GM18517 (cell line): ENCODE results near the gene FAM161B.
"Not testable (repeated sequence)": the region's sequence is repeated elsewhere in the genome, so short reads cannot be mapped to it uniquely, and the experiment has no call there.

Experiments used
- ATAC-seq: cut with Tn5 transposase; IDR thresholded peaks from one replicate; pipeline ENCODE4 v1.9.1; 2021; ENCODE audit warnings: mild to moderate bottlenecking, moderate library complexity; ENCODE audit not compliant: unreplicated experiment

Gene FAM161B

DNA sequence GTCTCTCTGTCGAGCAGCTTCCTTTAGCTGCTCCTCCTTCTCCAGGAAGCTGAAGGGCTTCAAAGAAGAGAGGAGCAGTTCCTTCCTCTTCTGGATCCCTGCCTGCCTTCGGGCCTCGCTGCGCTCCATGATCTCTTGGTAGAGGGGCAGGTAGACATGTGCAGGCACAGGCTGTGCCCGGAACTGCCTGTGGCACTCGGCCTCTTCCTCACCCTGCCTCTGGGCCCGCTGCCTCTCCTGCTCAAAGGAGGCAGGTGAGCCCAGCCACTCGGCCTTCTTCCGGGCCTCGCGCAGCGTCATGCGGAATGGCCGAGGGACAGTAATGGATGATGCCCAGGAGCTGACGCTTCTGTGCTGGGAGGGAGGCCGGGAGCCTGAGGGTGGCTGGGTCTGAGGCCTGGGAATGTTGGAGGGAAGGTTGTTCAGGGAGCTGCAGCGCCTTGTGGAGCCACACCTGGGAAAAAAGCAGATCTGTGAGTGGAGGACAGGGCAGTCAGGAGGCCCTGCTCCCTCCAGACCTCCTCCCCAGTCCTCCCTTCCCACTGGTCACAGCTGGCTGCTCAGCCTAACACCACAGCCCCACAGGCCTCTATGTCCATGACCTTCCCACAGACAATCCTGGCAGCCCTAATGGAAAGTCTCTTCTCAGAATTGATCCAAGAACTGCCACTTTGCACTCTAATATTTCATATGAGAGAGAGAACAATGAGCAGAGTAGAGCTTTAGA, 5.3 kb downstream of the FAM161B start:
- ATAC-seq: no peak

DNA sequence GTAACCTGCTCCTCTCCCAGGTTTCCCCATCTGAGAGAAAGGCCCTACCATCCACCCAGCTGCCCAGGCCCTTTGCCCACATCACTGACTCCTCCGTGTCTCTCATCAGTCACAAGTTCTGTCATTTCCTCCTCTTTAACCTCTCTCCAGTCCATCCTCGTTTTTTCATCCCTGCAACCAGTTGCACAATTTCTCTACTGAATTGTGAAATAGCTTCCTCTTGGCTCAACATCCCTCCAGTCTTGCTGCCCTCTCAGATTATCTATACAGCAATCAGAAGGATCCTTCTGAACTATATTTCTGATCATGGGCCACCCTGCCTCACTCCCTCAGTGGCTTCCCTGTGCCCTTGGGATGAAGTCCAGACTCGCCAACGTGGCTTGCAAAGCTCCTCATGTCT, 6.8 kb downstream of the FAM161B start:
- ATAC-seq: no peak

DNA sequence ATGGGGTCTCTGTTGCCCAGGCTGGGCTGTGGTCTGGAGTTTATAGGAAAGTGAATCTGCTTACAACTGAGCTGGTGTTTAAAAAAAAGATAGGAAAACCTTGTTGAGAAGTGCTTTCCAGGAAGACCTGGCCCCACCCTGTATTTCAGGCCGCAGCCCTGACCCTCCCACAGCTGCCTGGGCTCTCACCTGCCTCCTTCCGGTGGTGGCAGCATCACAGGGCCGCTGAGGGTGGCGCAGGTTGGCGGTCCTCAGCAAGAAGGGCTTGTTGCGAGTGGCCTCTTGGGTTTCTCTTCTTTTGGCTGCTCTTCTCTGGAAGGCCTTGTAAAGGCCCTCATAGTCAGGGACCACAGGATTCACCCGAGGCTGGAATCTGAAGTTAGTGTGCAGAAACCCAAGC, 7.7 kb downstream of the FAM161B start:
- no peak for ATAC-seq

DNA sequence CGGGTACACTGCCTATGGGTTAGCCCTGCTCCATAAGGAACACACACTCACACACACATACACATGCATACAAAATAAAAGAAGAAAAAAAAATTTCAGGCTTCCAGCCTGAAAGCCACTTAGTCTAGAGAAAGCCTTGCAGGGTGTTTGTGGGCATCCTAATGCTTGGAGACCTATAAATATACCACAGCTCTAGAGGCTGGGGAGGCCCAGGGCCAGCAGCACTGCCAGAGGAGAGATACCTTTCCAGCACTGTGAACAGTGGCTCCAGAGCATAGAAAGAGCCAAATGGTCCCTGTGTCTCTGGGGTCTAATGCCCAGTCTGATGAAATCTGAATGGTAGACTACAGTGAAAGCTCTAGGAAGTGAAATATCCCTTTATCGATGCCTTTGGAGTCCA, 12.9 kb downstream of the FAM161B start:
- ATAC-seq: no peak

DNA sequence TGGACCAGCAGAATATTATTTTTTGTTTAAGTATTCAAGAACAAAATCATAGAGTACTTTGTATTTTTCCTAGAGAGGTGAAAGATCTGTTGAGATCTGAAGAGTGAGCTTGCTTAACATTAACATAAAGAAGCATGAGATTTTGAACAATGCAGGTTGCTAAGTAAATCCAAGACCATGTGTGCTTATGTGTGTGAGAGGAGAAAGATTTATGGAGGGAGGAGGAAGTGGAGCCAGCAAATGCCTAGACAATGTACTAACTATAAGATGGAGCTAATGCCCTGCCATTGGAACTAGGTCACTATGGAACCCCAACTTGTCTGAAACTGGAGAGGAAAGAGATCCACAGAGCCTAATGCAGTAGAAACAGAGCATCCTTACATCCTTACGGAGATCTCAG, 13.3 kb downstream of the FAM161B start:
- ATAC-seq: no peak

DNA sequence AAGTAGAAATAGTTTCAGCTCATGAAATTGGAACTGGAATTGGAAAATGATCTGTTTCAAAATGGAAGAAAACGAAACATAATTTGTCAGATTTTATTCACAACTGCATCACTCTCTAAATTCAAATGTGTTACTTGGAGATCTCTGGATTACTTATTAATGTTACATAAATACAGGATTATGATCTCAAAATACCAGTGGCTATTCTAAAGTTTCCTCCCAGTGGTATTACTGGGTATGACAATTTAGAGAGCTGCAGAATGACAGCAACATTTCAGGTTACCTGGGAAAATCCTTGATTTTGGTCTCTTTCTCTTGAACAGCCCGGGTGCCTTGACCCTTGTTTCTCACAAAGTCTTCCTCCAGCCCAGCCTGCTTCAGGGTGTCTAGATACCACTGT, 14.2 kb downstream of the FAM161B start:
- no peak for ATAC-seq

DNA sequence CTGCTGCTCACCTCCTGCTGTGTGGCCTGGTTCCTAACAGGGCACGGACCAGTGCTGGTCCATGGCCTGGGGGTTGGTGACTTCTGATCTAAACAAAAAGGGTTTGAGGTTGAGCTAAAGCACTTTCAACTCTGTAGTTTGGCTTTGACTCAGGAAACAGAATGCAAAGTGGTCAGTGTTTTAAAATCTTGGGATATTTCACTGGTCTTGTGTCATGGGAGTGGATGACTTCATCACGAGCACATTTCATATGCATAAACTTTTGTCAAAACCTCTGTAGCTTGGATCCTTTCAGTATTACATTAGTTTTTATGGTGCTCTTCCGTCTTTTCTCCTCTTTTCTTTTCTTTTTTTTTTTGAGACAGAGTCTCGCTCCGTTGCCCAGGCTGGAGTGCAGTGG, 25.6 kb downstream of the FAM161B start:
- no peak for ATAC-seq

DNA sequence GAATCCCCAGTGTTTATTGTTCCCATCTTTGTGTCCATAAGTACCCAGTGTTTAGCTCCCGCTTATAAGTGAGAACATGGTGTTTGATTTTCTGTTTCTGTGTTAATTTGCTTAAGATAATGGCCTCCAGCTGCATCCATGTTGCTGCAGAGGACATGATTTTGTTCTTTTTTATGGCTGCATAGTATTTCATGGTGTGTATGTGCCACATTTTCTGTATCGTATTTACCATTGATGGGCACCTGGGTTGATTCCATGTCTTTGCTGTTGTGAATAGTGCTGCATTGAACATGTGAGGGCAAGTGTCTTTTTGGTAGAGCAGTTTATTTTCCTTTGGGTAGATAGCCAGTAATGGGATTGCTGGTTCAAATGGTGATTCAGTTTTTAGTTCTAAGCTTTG, 30.4 kb downstream of the FAM161B start:
- not testable (repeated sequence) for ATAC-seq

DNA sequence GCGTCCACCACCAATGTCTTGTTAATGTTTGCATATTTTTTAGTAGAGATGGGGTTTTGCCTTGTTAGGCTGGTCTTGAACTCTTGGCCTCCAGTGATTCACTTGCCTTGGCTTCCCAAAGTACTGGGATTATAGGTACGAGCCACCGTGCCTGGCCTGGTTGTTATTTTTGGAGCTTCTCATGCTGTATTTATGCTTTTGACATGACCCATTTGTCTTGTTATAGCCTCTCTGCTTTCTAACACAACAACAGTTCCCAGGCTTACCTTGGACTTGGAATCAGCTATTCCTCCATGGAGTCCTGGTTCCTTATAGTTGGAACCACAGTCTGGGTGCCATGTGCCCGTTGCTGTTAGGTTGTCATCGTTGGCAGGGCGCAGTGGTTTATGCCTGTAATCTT, 33.6 kb downstream of the FAM161B start:
- no peak for ATAC-seq

DNA sequence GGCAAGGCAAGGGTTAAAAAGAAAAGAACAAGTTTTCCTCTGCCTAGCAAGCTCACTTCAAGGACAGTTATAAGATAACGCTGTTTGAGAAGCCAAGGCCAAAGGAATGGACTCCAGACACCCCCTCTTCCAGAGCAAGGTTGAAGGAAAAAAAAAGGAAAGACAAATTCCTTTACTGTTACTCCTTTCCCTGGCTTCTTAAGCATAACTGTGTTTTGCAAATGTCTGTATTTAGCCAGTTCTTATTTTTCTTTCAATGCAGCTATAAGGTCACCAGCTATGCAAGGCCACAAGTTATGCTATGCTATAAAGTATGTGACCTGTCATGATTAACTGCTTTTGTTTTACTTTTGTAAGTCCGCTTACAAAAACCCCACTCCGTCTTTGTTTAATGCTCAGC, 36.6 kb downstream of the FAM161B start:
- ATAC-seq: no peak

DNA sequence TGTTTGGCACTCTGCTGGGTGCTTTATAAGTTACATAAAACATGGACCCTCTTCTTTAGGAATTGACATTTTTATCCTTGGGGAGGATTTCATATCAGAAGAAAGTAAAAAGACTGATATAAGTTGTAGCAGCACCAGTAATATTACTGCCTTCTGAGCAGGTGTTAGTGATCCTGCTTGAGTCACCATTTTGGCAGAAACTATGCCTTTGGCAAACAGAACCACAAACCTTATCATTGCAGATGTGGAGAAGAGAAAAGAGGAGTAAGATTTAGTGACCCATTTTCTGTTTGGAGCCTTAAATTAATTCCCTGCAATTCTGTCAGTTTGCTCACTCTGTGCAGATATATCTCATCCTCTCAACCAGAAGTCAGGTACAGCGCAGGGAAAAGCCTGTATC, 40.2 kb downstream of the FAM161B start:
- no peak for ATAC-seq

DNA sequence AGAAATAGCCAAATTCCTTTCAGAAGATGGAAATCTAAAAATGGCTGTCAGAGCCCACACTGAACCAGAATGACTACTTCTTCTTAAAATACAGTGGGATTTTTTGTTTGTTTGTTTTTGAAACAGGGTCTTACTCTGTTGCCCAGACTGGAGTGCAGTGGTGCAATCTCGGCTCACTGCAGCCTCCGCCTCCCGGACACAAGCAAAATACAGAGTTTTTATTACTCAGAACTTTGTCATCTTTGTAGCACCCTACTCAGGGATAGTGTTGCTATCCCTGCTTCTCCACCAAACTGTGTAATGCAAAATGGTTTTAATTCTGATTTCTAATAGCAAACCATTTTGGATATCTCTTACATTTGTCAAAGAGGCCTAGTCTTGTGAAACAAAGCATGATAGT, 46.9 kb downstream of the FAM161B start:
- ATAC-seq: no peak

DNA sequence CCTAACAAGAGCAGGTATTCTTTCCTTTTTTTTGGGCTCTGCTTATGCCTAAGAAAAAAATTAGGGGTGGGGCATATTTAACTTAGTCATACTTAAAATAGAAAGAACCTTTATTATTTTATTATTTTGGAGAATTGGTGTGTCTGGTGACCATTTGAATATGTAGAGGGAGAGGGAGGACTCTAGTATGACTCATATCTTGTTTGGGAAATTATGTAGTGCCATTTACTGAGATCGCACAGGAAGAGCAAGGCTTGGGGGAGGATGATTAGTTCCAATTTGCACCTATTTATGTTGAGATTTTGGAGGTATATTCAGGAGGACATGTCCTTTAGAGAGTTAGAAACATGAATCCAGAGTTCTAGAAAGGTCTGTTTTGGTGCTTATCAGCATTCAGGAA, 53.4 kb downstream of the FAM161B start:
- ATAC-seq: no peak

DNA sequence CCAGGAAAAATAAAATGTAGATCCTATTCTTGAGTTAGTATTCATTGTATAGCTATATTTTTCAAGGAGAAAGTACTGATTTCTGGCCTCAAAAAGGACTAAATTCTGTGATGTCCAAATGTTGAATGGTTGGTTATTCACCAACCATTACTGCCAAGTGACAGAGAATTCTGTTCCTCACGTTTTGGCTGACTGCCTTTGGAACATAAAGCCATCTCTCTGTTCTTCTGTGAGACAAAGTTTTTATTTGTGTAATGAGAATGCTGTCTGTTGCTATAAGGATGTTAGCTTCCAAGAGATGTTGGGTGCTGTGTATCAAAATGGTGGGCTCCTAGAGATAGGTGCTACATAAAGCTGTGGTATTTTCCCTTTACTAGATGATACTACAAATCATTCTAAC, 54.0 kb downstream of the FAM161B start:
- ATAC-seq: no peak

DNA sequence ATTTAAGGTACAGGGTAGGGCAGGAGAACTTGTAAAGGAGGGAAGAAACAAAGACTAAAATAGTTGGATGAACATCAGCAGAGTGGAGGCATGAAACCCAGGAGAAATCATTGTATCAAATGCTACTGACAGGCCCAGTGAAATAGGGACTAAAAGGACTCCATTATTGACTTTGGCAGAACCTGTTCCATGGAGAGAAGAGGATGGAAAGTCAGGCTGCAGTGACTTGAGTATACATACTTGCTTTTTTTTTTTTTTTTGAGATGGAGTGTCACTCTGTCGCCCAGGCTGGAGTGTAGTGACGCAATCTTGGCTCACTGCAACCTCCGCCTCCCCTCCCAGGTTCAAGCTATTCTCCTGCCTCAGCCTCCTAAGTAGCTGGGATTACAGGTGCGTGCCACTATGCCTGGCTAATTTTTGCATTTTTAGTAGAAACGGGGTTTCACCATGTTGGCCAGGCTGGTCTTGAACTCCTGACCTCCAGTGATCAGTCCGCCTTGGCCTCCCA, 55.7 kb downstream of the FAM161B start:
- ATAC-seq: not testable (repeated sequence)

DNA sequence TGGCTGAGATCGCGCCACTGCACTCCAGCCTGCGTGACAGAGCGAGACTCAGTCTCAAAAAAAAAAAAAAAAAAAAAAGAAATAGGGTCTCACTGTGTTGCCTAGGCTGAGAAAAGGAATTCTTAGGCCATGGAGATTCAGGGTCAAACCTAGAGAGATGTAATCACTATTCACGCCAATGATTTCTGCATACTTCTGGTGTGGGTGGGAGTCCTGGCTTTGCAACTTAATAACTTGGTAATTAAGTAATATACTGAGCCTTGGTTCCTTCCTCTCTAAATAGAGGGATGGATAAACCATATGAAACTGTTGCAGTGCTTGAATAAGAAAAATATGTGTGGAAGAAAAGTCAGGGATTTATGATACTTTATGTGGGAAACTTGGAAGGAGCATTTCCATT, 60.5 kb downstream of the FAM161B start:
- no peak for ATAC-seq

DNA sequence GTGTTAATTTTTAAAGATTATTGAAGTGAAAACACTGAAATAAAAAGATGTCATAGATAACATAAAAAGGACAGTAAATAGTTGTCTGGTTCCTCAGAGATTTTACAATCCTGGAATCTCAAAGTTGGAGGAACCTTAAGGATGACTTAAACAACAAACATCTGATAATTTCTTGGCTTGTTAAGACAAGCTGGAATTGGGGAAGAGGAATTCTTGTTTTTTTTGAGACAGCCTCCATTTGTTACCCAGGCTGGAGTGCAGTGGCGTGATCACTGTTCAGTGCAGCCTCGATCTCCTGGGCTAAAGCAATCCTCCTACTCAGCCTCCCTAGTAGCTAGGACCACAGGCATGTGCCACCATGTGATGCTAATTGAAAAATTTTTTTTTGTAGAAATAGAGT, 60.9 kb downstream of the FAM161B start:
- no peak for ATAC-seq

DNA sequence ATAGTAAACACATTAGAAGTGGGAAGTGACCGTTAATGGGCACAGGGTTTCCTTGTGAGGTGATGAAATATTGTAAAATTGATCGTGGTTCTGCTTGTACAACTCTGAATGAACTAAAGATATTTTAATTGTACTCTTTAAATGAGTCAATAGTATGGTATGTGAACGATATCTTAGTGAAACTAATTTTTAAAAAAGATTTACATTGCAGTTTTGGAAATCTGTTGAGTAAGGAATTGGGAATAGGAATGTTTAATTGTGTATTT, 61.5 kb downstream of the FAM161B start:
- ATAC-seq: no peak

DNA sequence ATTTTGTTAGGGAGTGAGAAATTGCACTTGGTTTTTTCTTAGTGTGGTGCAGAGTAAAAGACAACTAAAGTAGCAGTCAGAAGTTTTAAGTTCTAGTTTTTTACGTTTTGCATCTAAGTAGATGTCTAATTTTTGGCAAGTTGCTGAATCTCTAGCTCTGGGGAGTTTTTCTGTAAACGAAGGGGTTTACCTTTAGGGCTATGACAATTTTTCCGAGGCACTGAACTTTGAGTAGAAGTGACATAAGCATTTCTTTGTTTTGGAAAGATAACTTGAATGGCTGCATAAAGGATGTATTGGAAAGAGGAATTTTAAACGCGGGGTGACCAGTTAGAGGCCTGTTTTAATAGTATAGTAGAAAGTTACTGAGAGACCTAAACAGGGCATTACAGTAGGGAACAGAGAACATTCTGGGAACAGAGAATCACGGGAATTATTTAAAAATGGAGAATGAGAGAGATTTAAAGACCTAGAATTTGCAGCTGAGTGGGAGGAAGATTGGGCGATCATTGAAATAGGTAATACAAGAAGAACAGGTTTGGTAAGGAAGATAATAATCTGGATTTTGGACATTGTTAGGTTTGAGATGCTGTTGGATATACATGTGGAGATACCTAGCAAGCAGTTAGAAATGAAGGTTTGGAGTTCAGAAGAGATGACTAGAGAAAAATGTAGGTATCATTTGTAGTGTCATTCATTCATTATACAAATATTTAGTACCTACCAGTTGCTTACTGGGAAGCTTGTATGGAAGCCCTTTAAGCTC, 62.0 kb downstream of the FAM161B start:
- ATAC-seq: no peak

DNA sequence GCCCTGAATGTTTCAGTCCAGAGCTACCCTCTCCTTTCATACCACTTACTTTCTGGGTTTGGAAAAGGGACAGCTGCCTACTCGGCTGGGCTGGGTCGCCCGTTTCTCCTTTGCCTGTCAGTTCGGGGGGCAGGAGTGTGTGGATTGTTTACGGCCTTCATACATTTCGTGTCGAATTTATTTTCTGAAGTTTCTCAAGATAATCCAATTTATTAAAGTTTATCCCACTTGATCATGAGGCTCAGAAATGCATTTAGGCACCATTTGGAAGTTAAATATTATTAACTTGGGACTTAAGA, 62.6 kb downstream of the FAM161B start:
- no peak for ATAC-seq

DNA sequence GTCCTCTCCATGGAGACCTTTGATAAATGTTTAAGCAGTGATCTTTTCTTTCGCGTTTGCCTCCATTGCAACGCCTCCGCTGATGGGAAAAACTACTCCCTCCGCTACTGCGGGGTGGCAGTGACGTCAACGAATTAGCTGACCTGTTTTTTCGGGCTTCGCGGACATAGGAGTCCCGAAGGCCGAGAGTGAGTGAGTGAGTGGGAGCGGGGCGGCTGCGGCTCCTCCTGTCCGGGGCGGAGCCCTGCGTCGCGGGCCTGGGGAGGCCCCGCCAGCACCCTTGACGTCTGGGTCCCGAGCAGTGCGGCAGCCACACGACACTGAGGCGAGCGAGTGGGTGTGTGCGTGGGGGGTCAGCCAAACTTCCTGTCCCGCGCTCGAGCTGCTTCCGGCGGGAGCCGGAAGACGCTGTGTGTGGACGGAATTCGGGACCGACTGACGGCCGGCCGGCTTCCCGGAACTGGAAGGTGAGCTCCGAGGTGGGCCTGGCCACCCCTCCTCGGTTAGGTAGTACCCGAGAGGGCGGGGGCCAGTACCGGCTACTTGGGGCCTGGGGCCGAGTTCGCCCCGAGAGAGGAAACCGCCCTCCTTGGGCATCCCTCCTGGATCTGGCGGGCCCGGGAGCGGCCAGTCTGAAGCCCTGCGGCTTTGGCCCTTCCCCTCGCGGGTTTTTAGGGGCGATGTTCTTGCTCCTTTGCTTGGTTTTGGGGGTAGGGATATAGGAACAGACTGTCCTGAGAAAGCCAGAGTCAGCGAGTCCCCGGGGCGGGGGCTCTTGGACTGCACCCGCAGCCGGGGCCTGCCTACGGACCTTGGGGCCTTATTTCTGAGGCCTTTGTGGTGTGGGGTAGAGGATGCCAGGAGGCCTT, 63.2 kb downstream of the FAM161B start, which contains the start of gene ZNF410:
ZNF410 (plus strand) TSS at position 411 of the 869 bp plus-strand sequence. CDS start 5,317 bp downstream, outside the sequence.
- peak; percentile 80 for ATAC-seq
